Trophoblast cell (in vitro differentiated cells and primary cell): Measurements from ENCODE around the gene ALKBH1.

ENCODE experiments used
- DNase-seq, 2 donors: peaks; one replicate each; pipeline ENCODE4 v3.0.0-alpha.2; 2016
- H2AFZ ChIP-seq: 2 replicates; pipeline ENCODE4 v1.6.1; 2013; ENCODE audit warnings: low read length, moderate library complexity, mild to moderate bottlenecking; ENCODE audit not compliant: insufficient read depth, poor library complexity
- H2AK5ac ChIP-seq: 2 replicates; pipeline ENCODE4 v1.6.1; 2013; ENCODE audit warnings: mild to moderate bottlenecking, low read length
- H2BK120ac ChIP-seq: 2 replicates; pipeline ENCODE4 v1.6.1; 2013; ENCODE audit warnings: low read length, mild to moderate bottlenecking, moderate library complexity; ENCODE audit not compliant: insufficient read depth, poor library complexity
- H2BK12ac ChIP-seq: 2 replicates; pipeline ENCODE4 v1.6.1; 2013; ENCODE audit warnings: mild to moderate bottlenecking, low read length, moderate library complexity
- H2BK5ac ChIP-seq: 2 replicates; pipeline ENCODE4 v1.6.1; 2013; ENCODE audit warnings: low read length, low read depth, moderate library complexity, mild to moderate bottlenecking; ENCODE audit not compliant: poor library complexity
- H3K14ac ChIP-seq: 2 replicates; pipeline ENCODE4 v1.6.1; 2013; ENCODE audit warnings: mild to moderate bottlenecking, low read length
- H3K18ac ChIP-seq: 2 replicates; pipeline ENCODE4 v1.6.1; 2013; ENCODE audit warnings: mild to moderate bottlenecking, low read length
- H3K23ac ChIP-seq: 2 replicates; pipeline ENCODE4 v1.6.1; 2013; ENCODE audit warnings: low read length
- H3K27ac ChIP-seq: 2 replicates; pipeline ENCODE4 v1.5.1; 2013; ENCODE audit warnings: low read depth, mild to moderate bottlenecking, inconsistent platforms, low read length, moderate library complexity
- H3K27me3 ChIP-seq: 2 replicates; pipeline ENCODE4 v1.6.1; 2013; ENCODE audit warnings: inconsistent platforms, mild to moderate bottlenecking, low read length, moderate library complexity; ENCODE audit not compliant: insufficient read depth
- H3K36me3 ChIP-seq, 2 experiments: 1 replicate in 1 of 2; 2 replicates in 1 of 2; pipeline ENCODE4 v1.6.1; 2013; ENCODE audit warnings: low read length in 2 of 2, mild to moderate bottlenecking in 2 of 2, moderate library complexity in 1 of 2; ENCODE audit not compliant: insufficient read depth in 2 of 2, control insufficient read depth in 1 of 2
- H3K4ac ChIP-seq: 2 replicates; pipeline ENCODE4 v1.6.1; 2013; ENCODE audit warnings: low read depth, mild to moderate bottlenecking, low read length, moderate library complexity
- H3K4me1 ChIP-seq, 2 experiments: 1 replicate in 1 of 2; 2 replicates in 1 of 2; pipeline ENCODE4 v1.6.1; 2013; ENCODE audit warnings: low read length in 2 of 2, mild to moderate bottlenecking in 2 of 2, moderate library complexity in 1 of 2; ENCODE audit not compliant: insufficient read depth in 2 of 2, control insufficient read depth in 1 of 2
- H3K4me2 ChIP-seq: 2 replicates; pipeline ENCODE4 v1.6.1; 2013; ENCODE audit warnings: inconsistent platforms, mild to moderate bottlenecking, low read length, moderate library complexity
- H3K4me3 ChIP-seq: 2 replicates; pipeline ENCODE4 v1.5.1; 2013; ENCODE audit warnings: mild to moderate bottlenecking, low read depth, low read length, inconsistent platforms
- H3K79me1 ChIP-seq: one replicate; pipeline ENCODE4 v1.6.1; 2013; ENCODE audit warnings: low read length
- H3K79me2 ChIP-seq: 2 replicates; pipeline ENCODE4 v1.6.1; 2013; ENCODE audit warnings: low read length, mild to moderate bottlenecking; ENCODE audit not compliant: control insufficient read depth, insufficient read depth, poor library complexity
- H3K9ac ChIP-seq: 2 replicates; pipeline ENCODE4 v1.6.1; 2013; ENCODE audit warnings: mild to moderate bottlenecking, low read length
- H3K9me3 ChIP-seq: 2 replicates; pipeline ENCODE4 v1.6.1; 2013; ENCODE audit warnings: low read depth, mild to moderate bottlenecking, control low read depth, inconsistent platforms, low read length; ENCODE audit not compliant: insufficient read depth
- H4K12ac ChIP-seq: 2 replicates; pipeline ENCODE4 v1.6.1; 2013; ENCODE audit warnings: low read depth, mild to moderate bottlenecking, low read length, moderate library complexity
- H4K8ac ChIP-seq: 2 replicates; pipeline ENCODE4 v1.6.1; 2013; ENCODE audit warnings: low read depth, mild to moderate bottlenecking, low read length, moderate library complexity
- H4K91ac ChIP-seq: one replicate; pipeline ENCODE4 v1.6.1; 2013; ENCODE audit warnings: low read depth, mild to moderate bottlenecking, low read length, moderate library complexity
- WGBS: extraction: QIAGEN DNeasy Blood & Tissue Kit; methylation state at CpG from one replicate; pipeline ENCODE4 v1.1.7; 2013; ENCODE audit warnings: missing lambda C conversion rate; ENCODE audit not compliant: insufficient read length, insufficient coverage; ENCODE audit errors: extremely low coverage; 5-methylcytosine and 5-hydroxymethylcytosine counted together

Gene ALKBH1

DNA sequence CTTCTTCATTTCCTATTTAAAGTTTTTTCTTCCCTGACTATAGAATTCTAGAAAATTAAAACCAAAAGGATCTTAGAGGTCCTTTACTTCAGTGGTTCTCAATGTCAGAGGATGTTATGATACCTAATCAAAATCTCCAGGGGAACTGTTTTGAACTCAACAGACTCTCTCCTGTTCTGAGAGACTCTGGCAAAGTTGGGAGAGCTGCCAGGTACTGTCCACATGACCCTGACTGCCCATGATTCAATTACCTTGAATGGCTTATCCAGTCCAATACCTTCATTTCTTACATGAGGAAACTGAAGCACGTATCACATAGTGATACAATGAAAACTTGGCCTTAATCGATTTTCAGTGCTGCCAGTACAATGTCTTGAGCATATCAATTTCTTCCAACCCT is 16.6 kb downstream of the ALKBH1 start:
- Histone ChIP-seq H4K12ac (no peak overlapping the region), H2AFZ (no peak overlapping the region), H3K27ac (no peak overlapping the region), H3K4me2 (no peak overlapping the region), H4K8ac (no peak overlapping the region), H3K27me3 (no peaks in the 10 kb centered on the region), H3K4ac (no peak overlapping the region), H3K36me3 (peaks cover 5 to 8% of the 10 kb centered on the region in 2 experiments), H3K23ac (no peak overlapping the region), H2BK5ac (no peak overlapping the region), H3K4me3 (no peak overlapping the region), H2BK120ac (no peak overlapping the region), H3K14ac (no peak overlapping the region), H3K79me2 (no peaks in the 10 kb centered on the region), H3K79me1 (no peaks in the 10 kb centered on the region), H3K4me1 (no peaks in the 10 kb centered on the region), H3K9me3 (no peaks in the 10 kb centered on the region), H3K18ac (no peak overlapping the region), H3K9ac (no peak overlapping the region), H4K91ac (no peak overlapping the region), H2BK12ac (no peak overlapping the region), H2AK5ac (no peak overlapping the region)
- no peak for DNase-seq
- no CpG with 5 or more reads among the region's 2 CpGs for WGBS

- Histone ChIP-seq H3K14ac (no peak overlapping the region), H3K4me3 (no peak overlapping the region), H3K9ac (no peak overlapping the region), H4K91ac (no peak overlapping the region), H3K79me1 (no peaks in the 10 kb centered on the region), H3K18ac (no peak overlapping the region), H4K12ac (no peak overlapping the region), H4K8ac (no peak overlapping the region), H3K9me3 (no peaks in the 10 kb centered on the region), H3K4ac (no peak overlapping the region), H3K79me2 (no peaks in the 10 kb centered on the region), H2BK12ac (no peak overlapping the region), H3K27me3 (no peaks in the 10 kb centered on the region), H2AFZ (no peak overlapping the region), H3K23ac (no peak overlapping the region), H3K4me2 (no peak overlapping the region), H2AK5ac (no peak overlapping the region), H3K36me3 (peaks cover 8 to 15% of the 10 kb centered on the region in 2 experiments), H2BK120ac (no peak overlapping the region), H3K27ac (no peak overlapping the region), H2BK5ac (no peak overlapping the region), H3K4me1 (no peaks in the 10 kb centered on the region)
- WGBS = no CpG with 5 or more reads among the region's 1 CpG
- no peak for DNase-seq
These were observed 25.7 kb downstream of the ALKBH1 start for GRCh38 chr14:77682158-77682553.

GRCh38 chr14:77681196-77682157 is 26.3 kb downstream of the ALKBH1 start:
- Histone ChIP-seq H4K91ac (no peak overlapping the region), H4K8ac (no peak overlapping the region), H3K27ac (no peak overlapping the region), H3K4me1 (no peaks in the 10 kb centered on the region), H3K9ac (no peak overlapping the region), H2BK12ac (no peak overlapping the region), H3K79me2 (no peaks in the 10 kb centered on the region), H3K36me3 (peaks cover 8 to 12% of the 10 kb centered on the region in 2 experiments), H3K4ac (no peak overlapping the region), H3K18ac (no peak overlapping the region), H2BK5ac (no peak overlapping the region), H3K23ac (no peak overlapping the region), H2AK5ac (no peak overlapping the region), H4K12ac (no peak overlapping the region), H2AFZ (no peak overlapping the region), H3K79me1 (no peaks in the 10 kb centered on the region), H3K4me2 (no peak overlapping the region), H3K4me3 (no peak overlapping the region), H3K27me3 (no peaks in the 10 kb centered on the region), H3K9me3 (no peaks in the 10 kb centered on the region), H3K14ac (no peak overlapping the region), H2BK120ac (no peak overlapping the region)
- no peak for DNase-seq
- WGBS = no CpG with 5 or more reads among the region's 7 CpGs

- Histone ChIP-seq H3K4me1 (no peaks in the 10 kb centered on the region), H4K8ac (no peak overlapping the region), H3K79me1 (no peaks in the 10 kb centered on the region), H2BK5ac (no peak overlapping the region), H2BK120ac (no peak overlapping the region), H3K27me3 (no peaks in the 10 kb centered on the region), H3K9me3 (no peaks in the 10 kb centered on the region), H3K36me3 (peaks cover 10 to 13% of the 10 kb centered on the region in 2 experiments), H3K18ac (no peak overlapping the region), H3K27ac (no peak overlapping the region), H2AK5ac (no peak overlapping the region), H4K91ac (no peak overlapping the region), H3K4ac (no peak overlapping the region), H4K12ac (no peak overlapping the region), H2BK12ac (no peak overlapping the region), H3K23ac (no peak overlapping the region), H3K9ac (no peak overlapping the region), H2AFZ (no peak overlapping the region), H3K79me2 (no peaks in the 10 kb centered on the region), H3K4me3 (no peak overlapping the region), H3K14ac (no peak overlapping the region), H3K4me2 (no peak overlapping the region)
- WGBS = no CpG with 5 or more reads among the region's 8 CpGs
- DNase-seq = no peak
These were observed 32.9 kb downstream of the ALKBH1 start for GRCh38 chr14:77674931-77675330.
